ENCODE results near the gene ANO2.

Gene ANO2

GRCh38 chr12:5692850-5693249 lies 252.2 kb downstream of the ANO2 start:
- H3K9ac ChIP-seq (ENCODE audit: insufficient read length, low read depth): no peak overlapping the region
- H3K4me3 ChIP-seq (ENCODE audit: insufficient read length, low read depth): no peak overlapping the region
- no peaks in the 10 kb centered on the region for H3K4me1 ChIP-seq (ENCODE audit: insufficient read depth, insufficient read length)
- no peak for DNase-seq (ENCODE audit: low read depth, low spot score)
- H3K27me3 ChIP-seq (ENCODE audit: insufficient read depth, insufficient read length): no peaks in the 10 kb centered on the region
- peaks cover 45% of the 10 kb centered on the region for H3K9me3 ChIP-seq (ENCODE audit: insufficient read depth, low read length)
- TF ChIP-seq SUZ12 (IDR thresholded peaks at IDR 0.05; ENCODE audit: extremely low read depth, insufficient read depth, insufficient read length) (no peak), ZNF274 (IDR thresholded peaks at IDR 0.05; ENCODE audit: low read depth, low read length) (no peak), YY1 (IDR thresholded peaks at IDR 0.05; ENCODE audit: insufficient read depth, insufficient read length) (no peak)
- H3K36me3 ChIP-seq (ENCODE audit: insufficient read depth, insufficient read length, low read length): no peaks in the 10 kb centered on the region

- no peak for DNase-seq (ENCODE audit: low read depth, low spot score)
- Histone ChIP-seq H3K4me1 (ENCODE audit: insufficient read depth, insufficient read length) (no peaks in the 10 kb centered on the region), H3K27me3 (ENCODE audit: insufficient read depth, insufficient read length) (no peaks in the 10 kb centered on the region), H3K9ac (ENCODE audit: insufficient read length, low read depth) (no peak overlapping the region), H3K4me3 (ENCODE audit: insufficient read length, low read depth) (no peak overlapping the region), H3K36me3 (ENCODE audit: insufficient read depth, insufficient read length, low read length) (no peaks in the 10 kb centered on the region), H3K9me3 (ENCODE audit: insufficient read depth, low read length) (peaks cover 37% of the 10 kb centered on the region)
- TF ChIP-seq YY1 (IDR thresholded peaks at IDR 0.05; ENCODE audit: insufficient read depth, insufficient read length): no peak
- no peak for TF ChIP-seq ZNF274 (IDR thresholded peaks at IDR 0.05; ENCODE audit: low read depth, low read length)
- no peak for TF ChIP-seq SUZ12 (IDR thresholded peaks at IDR 0.05; ENCODE audit: extremely low read depth, insufficient read depth, insufficient read length)
Observed at GRCh38 chr12:5691943-5692342, 253.1 kb downstream of the ANO2 start.

- no peak for DNase-seq (ENCODE audit: low read depth, low spot score)
- Histone ChIP-seq H3K9ac (ENCODE audit: insufficient read length, low read depth) (no peak overlapping the region), H3K27me3 (ENCODE audit: insufficient read depth, insufficient read length) (no peaks in the 10 kb centered on the region), H3K9me3 (ENCODE audit: insufficient read depth, low read length) (peaks cover 22% of the 10 kb centered on the region; the same call in 1 of the 2 replicates), H3K4me1 (ENCODE audit: insufficient read depth, insufficient read length) (no peaks in the 10 kb centered on the region), H3K36me3 (ENCODE audit: insufficient read depth, insufficient read length, low read length) (no peaks in the 10 kb centered on the region), H3K4me3 (ENCODE audit: insufficient read length, low read depth) (no peak overlapping the region)
- TF ChIP-seq ZNF274 (IDR thresholded peaks at IDR 0.05; ENCODE audit: low read depth, low read length): no peak
- no peak for TF ChIP-seq YY1 (IDR thresholded peaks at IDR 0.05; ENCODE audit: insufficient read depth, insufficient read length)
- TF ChIP-seq SUZ12 (IDR thresholded peaks at IDR 0.05; ENCODE audit: extremely low read depth, insufficient read depth, insufficient read length): no peak
Observed at GRCh38 chr12:5690240-5690639, 254.8 kb downstream of the ANO2 start.

GRCh38 chr12:5689773-5690172 lies 255.3 kb downstream of the ANO2 start:
- no peaks in the 10 kb centered on the region for H3K4me1 ChIP-seq (ENCODE audit: insufficient read depth, insufficient read length)
- H3K4me3 ChIP-seq (ENCODE audit: insufficient read length, low read depth): no peak overlapping the region
- peaks cover 17% of the 10 kb centered on the region; the same call in 1 of the 2 replicates for H3K9me3 ChIP-seq (ENCODE audit: insufficient read depth, low read length)
- H3K36me3 ChIP-seq (ENCODE audit: insufficient read depth, insufficient read length, low read length): no peaks in the 10 kb centered on the region
- no peak for DNase-seq (ENCODE audit: low read depth, low spot score)
- no peak overlapping the region for H3K9ac ChIP-seq (ENCODE audit: insufficient read length, low read depth)
- no peaks in the 10 kb centered on the region for H3K27me3 ChIP-seq (ENCODE audit: insufficient read depth, insufficient read length)
- no peak for TF ChIP-seq SUZ12 (IDR thresholded peaks at IDR 0.05; ENCODE audit: extremely low read depth, insufficient read depth, insufficient read length)
- no peak for TF ChIP-seq ZNF274 (IDR thresholded peaks at IDR 0.05; ENCODE audit: low read depth, low read length)
- TF ChIP-seq YY1 (IDR thresholded peaks at IDR 0.05; ENCODE audit: insufficient read depth, insufficient read length): no peak

- Histone ChIP-seq H3K9me3 (ENCODE audit: insufficient read depth, low read length) (peaks cover 4% of the 10 kb centered on the region; the same call in 1 of the 2 replicates), H3K36me3 (ENCODE audit: insufficient read depth, insufficient read length, low read length) (no peaks in the 10 kb centered on the region), H3K9ac (ENCODE audit: insufficient read length, low read depth) (no peak overlapping the region), H3K27me3 (ENCODE audit: insufficient read depth, insufficient read length) (no peaks in the 10 kb centered on the region), H3K4me3 (ENCODE audit: insufficient read length, low read depth) (no peak overlapping the region), H3K4me1 (ENCODE audit: insufficient read depth, insufficient read length) (no peaks in the 10 kb centered on the region)
- TF ChIP-seq ZNF274 (IDR thresholded peaks at IDR 0.05; ENCODE audit: low read depth, low read length): no peak
- DNase-seq (ENCODE audit: low read depth, low spot score): no peak
Observed at GRCh38 chr12:5688226-5688625, 256.8 kb downstream of the ANO2 start.

- no peaks in the 10 kb centered on the region for H3K9me3 ChIP-seq (ENCODE audit: insufficient read depth, low read length)
- no peak overlapping the region for H3K4me3 ChIP-seq (ENCODE audit: insufficient read length, low read depth)
- no peaks in the 10 kb centered on the region for H3K36me3 ChIP-seq (ENCODE audit: insufficient read depth, insufficient read length, low read length)
- no peak for DNase-seq (ENCODE audit: low read depth, low spot score)
- no peaks in the 10 kb centered on the region for H3K4me1 ChIP-seq (ENCODE audit: insufficient read depth, insufficient read length)
- H3K9ac ChIP-seq (ENCODE audit: insufficient read length, low read depth): no peak overlapping the region
- no peaks in the 10 kb centered on the region for H3K27me3 ChIP-seq (ENCODE audit: insufficient read depth, insufficient read length)
- TF ChIP-seq SUZ12 (IDR thresholded peaks at IDR 0.05; ENCODE audit: extremely low read depth, insufficient read depth, insufficient read length) (no peak), ZNF274 (IDR thresholded peaks at IDR 0.05; ENCODE audit: low read depth, low read length) (no peak), YY1 (IDR thresholded peaks at IDR 0.05; ENCODE audit: insufficient read depth, insufficient read length) (no peak)
Observed at GRCh38 chr12:5685935-5686334, 259.1 kb downstream of the ANO2 start.

- no peak for TF ChIP-seq SUZ12 (IDR thresholded peaks at IDR 0.05; ENCODE audit: extremely low read depth, insufficient read depth, insufficient read length)
- TF ChIP-seq YY1 (IDR thresholded peaks at IDR 0.05; ENCODE audit: insufficient read depth, insufficient read length): no peak
- no peak for TF ChIP-seq ZNF274 (IDR thresholded peaks at IDR 0.05; ENCODE audit: low read depth, low read length)
- Histone ChIP-seq H3K27me3 (ENCODE audit: insufficient read depth, insufficient read length) (no peaks in the 10 kb centered on the region), H3K4me1 (ENCODE audit: insufficient read depth, insufficient read length) (no peaks in the 10 kb centered on the region), H3K36me3 (ENCODE audit: insufficient read depth, insufficient read length, low read length) (no peaks in the 10 kb centered on the region), H3K4me3 (ENCODE audit: insufficient read length, low read depth) (no peak overlapping the region), H3K9me3 (ENCODE audit: insufficient read depth, low read length) (no peaks in the 10 kb centered on the region), H3K9ac (ENCODE audit: insufficient read length, low read depth) (no peak overlapping the region)
- DNase-seq (ENCODE audit: low read depth, low spot score): no peak
Observed at GRCh38 chr12:5684989-5685388, 260.1 kb downstream of the ANO2 start.

GRCh38 chr12:5682581-5682980 lies 262.5 kb downstream of the ANO2 start:
- Histone ChIP-seq H3K9me3 (ENCODE audit: insufficient read depth, low read length) (no peaks in the 10 kb centered on the region), H3K4me3 (ENCODE audit: insufficient read length, low read depth) (no peak overlapping the region), H3K36me3 (ENCODE audit: insufficient read depth, insufficient read length, low read length) (no peaks in the 10 kb centered on the region), H3K4me1 (ENCODE audit: insufficient read depth, insufficient read length) (no peaks in the 10 kb centered on the region), H3K27me3 (ENCODE audit: insufficient read depth, insufficient read length) (no peaks in the 10 kb centered on the region), H3K9ac (ENCODE audit: insufficient read length, low read depth) (no peak overlapping the region)
- TF ChIP-seq YY1 (IDR thresholded peaks at IDR 0.05; ENCODE audit: insufficient read depth, insufficient read length) (no peak), ZNF274 (IDR thresholded peaks at IDR 0.05; ENCODE audit: low read depth, low read length) (no peak), SUZ12 (IDR thresholded peaks at IDR 0.05; ENCODE audit: extremely low read depth, insufficient read depth, insufficient read length) (no peak)
- DNase-seq (ENCODE audit: low read depth, low spot score): no peak
